Activated CD4-positive, alpha-beta T cell treated with anti-CD3 and anti-CD28 coated beads, Interleukin-2, Interleukin-6, amounts not matched to agents 100 ng/mL and 50 ng/mL, durations not matched to agents 16 hours and 8 hours (primary cell): ENCODE measurements around the gene PDE8B.
"Not testable (repeated sequence)": the region's sequence is repeated elsewhere in the genome, so short reads cannot be mapped to it uniquely, and the experiment has no call there.

ENCODE experiments used
- DNase-seq: peaks from one replicate; pipeline ENCODE4 v3.0.0-alpha.2; 2020

Gene PDE8B

GRCh38 chr5:77449981-77450380 is 239.5 kb downstream of the PDE8B start:
- no peak for DNase-seq

- DNase-seq, result no peak
These were observed 241.9 kb downstream of the PDE8B start for GRCh38 chr5:77452351-77452750.

DNA sequence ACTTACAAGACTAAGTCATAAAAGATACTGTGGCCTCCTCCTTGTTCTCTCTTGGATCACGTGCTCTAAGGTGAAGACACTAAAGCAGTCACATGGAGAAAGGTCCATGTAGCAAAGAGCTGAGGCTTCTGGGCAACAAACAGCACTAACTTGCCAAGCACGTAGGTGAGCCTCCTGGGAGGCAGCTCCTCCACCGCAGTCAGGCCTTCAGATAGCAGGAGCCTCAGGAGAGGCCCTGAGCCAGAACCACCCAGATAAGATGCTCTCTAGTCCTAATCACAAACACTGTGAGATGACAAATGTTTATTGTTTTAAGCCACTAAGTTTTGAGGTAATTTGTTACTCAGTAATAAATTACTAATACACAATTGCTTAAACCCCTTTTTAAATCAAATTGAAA is 243.6 kb downstream of the PDE8B start:
- DNase-seq, result no peak

- no peak for DNase-seq
These were observed 250.8 kb downstream of the PDE8B start for GRCh38 chr5:77461287-77461686.

DNA sequence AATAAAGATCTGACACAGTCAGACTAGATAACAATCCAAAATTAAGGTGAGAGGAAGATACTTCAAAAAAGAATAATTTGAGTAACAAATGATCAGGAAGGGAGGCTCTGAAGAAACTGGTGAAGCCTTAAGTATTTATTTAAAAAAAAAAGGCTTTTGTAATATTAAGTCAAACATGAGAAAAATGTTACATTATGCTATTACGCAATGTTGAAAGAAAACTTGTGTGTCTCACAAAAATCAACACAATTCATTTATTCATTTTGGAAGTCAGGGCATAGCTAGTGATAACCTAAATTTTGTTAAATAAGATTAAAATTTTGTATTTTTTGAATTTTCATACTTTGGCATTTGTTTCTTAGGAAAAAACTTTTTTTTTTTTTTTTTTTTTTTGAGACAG is 253.4 kb downstream of the PDE8B start:
- DNase-seq, result no peak

DNA sequence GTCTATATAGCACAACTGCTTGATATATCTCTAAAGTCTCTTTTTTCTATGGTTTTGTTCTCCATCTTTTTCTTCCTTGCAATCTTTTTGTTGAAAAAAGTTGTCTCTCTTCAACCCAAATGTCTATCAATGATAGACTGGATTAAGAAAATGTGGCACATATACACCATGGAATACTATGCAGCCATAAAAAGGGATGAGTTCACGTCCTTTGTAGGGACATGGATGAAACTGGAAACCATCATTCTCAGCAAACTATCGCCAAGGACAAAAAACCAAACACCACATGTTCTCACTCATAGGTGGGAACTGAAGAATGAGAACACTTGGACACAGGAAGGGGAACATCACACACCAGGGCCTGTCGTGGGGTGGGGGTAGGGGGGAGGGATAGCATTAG is 258.4 kb downstream of the PDE8B start:
- not testable (repeated sequence) for DNase-seq

DNA sequence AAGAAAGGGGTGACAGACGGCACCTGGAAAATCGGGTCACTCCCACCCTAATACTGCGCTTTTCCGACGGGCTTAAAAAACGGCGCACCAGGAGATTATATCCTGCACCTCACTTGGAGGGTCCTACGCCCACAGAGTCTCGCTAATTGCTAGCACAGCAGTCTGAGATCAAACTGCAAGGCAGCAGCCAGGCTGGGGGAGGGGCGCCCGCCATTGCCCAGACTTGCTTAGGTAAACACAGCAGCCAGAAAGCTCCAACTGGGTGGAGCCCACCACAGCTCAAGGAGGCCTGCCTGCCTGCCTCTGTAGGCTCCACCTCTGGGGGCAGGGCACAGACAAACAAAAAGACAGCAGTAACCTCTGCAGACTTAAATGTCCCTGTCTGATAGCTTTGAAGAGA is 264.6 kb downstream of the PDE8B start:
- DNase-seq, result not testable (repeated sequence)
